ENCODE measurements around the gene TCN2.

Gene TCN2

GRCh38 chr22:30609260-30610185 is 2.5 kb downstream of the TCN2 start:
- no peak for TF ChIP-seq CTCF (IDR thresholded peaks at IDR 0.05; ENCODE audit: low read depth, low read length)
- DNase-seq (ENCODE audit: low read depth in 2 of 2): peak; percentile 78 to 83
- H3K4me3 ChIP-seq (replicated peaks in 1 of 2; ENCODE audit: low read depth in 2 of 2, low read length in 2 of 2): no peak overlapping the region

GRCh38 chr22:30610299-30610698 is 3.3 kb downstream of the TCN2 start:
- no peak for DNase-seq (ENCODE audit: low read depth in 2 of 2)
- no peak for TF ChIP-seq CTCF (IDR thresholded peaks at IDR 0.05; ENCODE audit: low read depth, low read length)
- no peak overlapping the region for H3K4me3 ChIP-seq (replicated peaks in 1 of 2; ENCODE audit: low read depth in 2 of 2, low read length in 2 of 2)

- DNase-seq (ENCODE audit: low read depth in 2 of 2): no peak
- no peak for TF ChIP-seq CTCF (IDR thresholded peaks at IDR 0.05; ENCODE audit: low read depth, low read length)
Observed at GRCh38 chr22:30611197-30611596, 4.2 kb downstream of the TCN2 start.

GRCh38 chr22:30612789-30613188 is 5.8 kb downstream of the TCN2 start:
- no peak for TF ChIP-seq CTCF (IDR thresholded peaks at IDR 0.05; ENCODE audit: low read depth, low read length)
- H3K4me3 ChIP-seq (replicated peaks in 1 of 2; ENCODE audit: low read depth in 2 of 2, low read length in 2 of 2): no peak overlapping the region
- no peak for DNase-seq (ENCODE audit: low read depth in 2 of 2)

More at GRCh38 chr22:30611197-30611596, 4.2 kb downstream of the TCN2 start:
- no peak overlapping the region for H3K4me3 ChIP-seq (replicated peaks in 1 of 2; ENCODE audit: low read depth in 2 of 2, low read length in 2 of 2)

GRCh38 chr22:30614268-30614667 is 7.3 kb downstream of the TCN2 start:
- DNase-seq (ENCODE audit: low read depth in 2 of 2): no peak
- TF ChIP-seq CTCF (IDR thresholded peaks at IDR 0.05; ENCODE audit: low read depth, low read length): no peak
- H3K4me3 ChIP-seq (replicated peaks in 1 of 2; ENCODE audit: low read depth in 2 of 2, low read length in 2 of 2): no peak overlapping the region

GRCh38 chr22:30614879-30615278 is 7.9 kb downstream of the TCN2 start:
- no peak for TF ChIP-seq CTCF (IDR thresholded peaks at IDR 0.05; ENCODE audit: low read depth, low read length)
- no peak for DNase-seq (ENCODE audit: low read depth in 2 of 2)
- no peak overlapping the region for H3K4me3 ChIP-seq (replicated peaks in 1 of 2; ENCODE audit: low read depth in 2 of 2, low read length in 2 of 2)
